Cardiac muscle cell (in vitro differentiated cells and primary cell): ENCODE data around the gene GPR142. TPM values are rescaled to one million over a fixed set of nuclear protein-coding genes. Genes with fewer than 3 reads are reported as not detected.

Experiments
- DNase-seq, 2 donors: peaks; one replicate each; pipeline versions ENCODE4 v3.0.0 to v3.0.0-alpha.2; 2010 to 2017; ENCODE audit warnings: low read depth in 1 of 2, low spot score in 1 of 2
- H3K27ac ChIP-seq: fragments of 200-600 bp; sonication (generic); 2 replicates; pipeline ENCODE4 v1.5.1; 2016
- H3K27me3 ChIP-seq: fragments of 200-600 bp; sonication (generic); 2 replicates; pipeline ENCODE4 v1.6.0; 2016; ENCODE audit warnings: control low read depth
- H3K36me3 ChIP-seq: fragments of 200-600 bp; sonication (generic); 2 replicates; pipeline ENCODE4 v1.5.1; 2016; ENCODE audit warnings: control low read depth
- H3K4me1 ChIP-seq: fragments of 200-600 bp; sonication (generic); 2 replicates; pipeline ENCODE4 v1.8.1; 2017; ENCODE audit warnings: low read depth, mild to moderate bottlenecking, mixed run types
- H3K4me3 ChIP-seq: fragments of 200-600 bp; sonication (generic); 2 replicates; pipeline ENCODE4 v1.5.1; 2016; ENCODE audit warnings: mild to moderate bottlenecking
- H3K9me3 ChIP-seq: fragments of 200-600 bp; sonication (generic); 2 replicates; pipeline ENCODE4 v1.5.1; 2017; ENCODE audit warnings: low read depth, mild to moderate bottlenecking, control low read depth
- polyA plus RNA-seq: library from polyadenylated mRNA; unstranded; fragments of >200 nt; fragmentation: Nextera tagmentation; extraction: Ambion mirVana; gene quantifications from 2 replicates; pipeline ENCODE4 v1.2.1, GENCODE V29; 2016
- total RNA-seq: library from RNA; depleted of rRNA; stranded (reverse); fragments of >200 nt; gene quantifications from 2 replicates; pipeline ENCODE4 v1.2.3, GENCODE V29; 2016
- TF ChIP-seq, protein P1 (sequence below): IDR thresholded peaks from 2 replicates; pipeline ENCODE4 v1.5.1; 2012; ENCODE audit warnings: low read depth, mild to moderate bottlenecking, low read length

GPR142 gene
- total and polyA plus RNA-seq, 2 experiments from 2014 or later = not detected

DNA sequence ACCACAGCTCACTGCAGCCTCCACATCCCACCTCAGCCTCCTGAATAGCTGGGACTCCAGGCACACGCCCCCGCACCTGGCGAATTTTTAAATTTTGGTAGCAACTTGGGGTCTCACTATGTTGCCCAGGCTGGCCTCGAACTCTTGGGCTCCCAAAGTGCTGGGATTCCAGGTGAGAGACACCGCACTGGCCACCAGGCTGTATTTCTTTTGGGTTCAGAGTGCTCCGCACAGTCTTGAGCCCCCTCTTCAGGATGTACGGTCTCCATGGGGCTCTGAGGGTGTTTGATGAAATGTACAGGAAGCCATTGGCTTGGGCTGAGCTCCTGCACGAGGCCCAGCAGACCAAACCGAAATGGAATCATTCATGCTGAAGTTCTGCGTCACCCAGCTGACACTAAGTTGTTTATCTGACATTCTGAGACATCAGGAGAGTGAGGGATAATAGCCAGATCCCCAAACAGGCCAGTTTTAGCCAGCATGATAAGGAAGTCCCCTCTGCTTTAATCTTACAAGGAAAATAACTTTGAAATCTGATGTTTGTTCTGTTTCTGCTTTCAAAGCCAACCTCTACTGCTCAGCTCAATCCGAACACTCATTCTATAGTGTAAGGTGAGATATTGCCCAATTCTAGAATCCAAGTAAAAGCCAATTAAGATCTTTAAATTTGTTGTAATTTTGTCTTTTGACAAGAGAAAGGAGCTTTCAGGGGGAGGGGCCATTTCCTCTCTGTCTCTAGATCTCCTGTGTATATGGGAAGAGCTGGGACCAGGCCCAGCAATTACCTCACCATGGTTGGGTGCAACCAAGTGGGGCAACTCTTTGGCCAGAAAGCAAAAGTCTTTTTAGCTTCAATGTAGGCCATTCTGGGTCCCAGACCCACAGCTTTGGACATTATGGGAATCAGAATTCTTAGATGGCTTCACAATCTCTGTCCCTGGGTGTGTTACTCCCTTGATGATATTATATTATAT, 23.7 kb downstream of the GPR142 start:
- H3K9me3 ChIP-seq = no peaks in the 10 kb centered on the region
- no peaks in the 10 kb centered on the region for H3K27me3 ChIP-seq
- TF ChIP-seq, protein P1, sequence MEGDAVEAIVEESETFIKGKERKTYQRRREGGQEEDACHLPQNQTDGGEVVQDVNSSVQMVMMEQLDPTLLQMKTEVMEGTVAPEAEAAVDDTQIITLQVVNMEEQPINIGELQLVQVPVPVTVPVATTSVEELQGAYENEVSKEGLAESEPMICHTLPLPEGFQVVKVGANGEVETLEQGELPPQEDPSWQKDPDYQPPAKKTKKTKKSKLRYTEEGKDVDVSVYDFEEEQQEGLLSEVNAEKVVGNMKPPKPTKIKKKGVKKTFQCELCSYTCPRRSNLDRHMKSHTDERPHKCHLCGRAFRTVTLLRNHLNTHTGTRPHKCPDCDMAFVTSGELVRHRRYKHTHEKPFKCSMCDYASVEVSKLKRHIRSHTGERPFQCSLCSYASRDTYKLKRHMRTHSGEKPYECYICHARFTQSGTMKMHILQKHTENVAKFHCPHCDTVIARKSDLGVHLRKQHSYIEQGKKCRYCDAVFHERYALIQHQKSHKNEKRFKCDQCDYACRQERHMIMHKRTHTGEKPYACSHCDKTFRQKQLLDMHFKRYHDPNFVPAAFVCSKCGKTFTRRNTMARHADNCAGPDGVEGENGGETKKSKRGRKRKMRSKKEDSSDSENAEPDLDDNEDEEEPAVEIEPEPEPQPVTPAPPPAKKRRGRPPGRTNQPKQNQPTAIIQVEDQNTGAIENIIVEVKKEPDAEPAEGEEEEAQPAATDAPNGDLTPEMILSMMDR = no peak
- DNase-seq = peak in 1 of 2 donors; percentile 30
- H3K27ac ChIP-seq = peak overlapping the region; percentile 95
- peaks cover 38% of the 10 kb centered on the region for H3K4me1 ChIP-seq
- H3K36me3 ChIP-seq = no peaks in the 10 kb centered on the region
- H3K4me3 ChIP-seq = no peak overlapping the region

DNA sequence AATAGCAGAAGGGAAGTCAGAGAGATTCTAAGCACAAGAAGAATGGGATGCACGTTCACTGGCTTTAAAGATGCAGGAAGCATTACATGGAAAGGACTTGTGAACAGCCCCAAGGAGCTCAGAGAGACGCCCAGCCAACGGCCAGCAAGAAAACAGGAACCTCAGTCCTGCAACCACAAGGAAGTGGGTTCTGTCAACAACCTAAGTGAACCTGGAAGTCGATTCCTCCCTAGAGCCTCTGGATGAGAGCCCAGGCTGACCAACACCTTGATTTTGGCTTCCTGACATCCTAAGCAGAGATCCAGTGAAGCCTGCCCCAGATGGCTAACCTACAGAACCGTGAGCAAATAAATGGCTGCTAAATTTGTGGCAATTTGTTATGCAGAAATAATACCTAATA, 24.5 kb downstream of the GPR142 start:
- H3K27ac ChIP-seq = peak overlapping the region; percentile 95
- no peaks in the 10 kb centered on the region for H3K9me3 ChIP-seq
- no peak for DNase-seq
- no peaks in the 10 kb centered on the region for H3K27me3 ChIP-seq
- H3K4me1 ChIP-seq = peaks cover 32% of the 10 kb centered on the region
- no peak overlapping the region for H3K4me3 ChIP-seq
- TF ChIP-seq, protein P1 = no peak
- no peaks in the 10 kb centered on the region for H3K36me3 ChIP-seq

DNA sequence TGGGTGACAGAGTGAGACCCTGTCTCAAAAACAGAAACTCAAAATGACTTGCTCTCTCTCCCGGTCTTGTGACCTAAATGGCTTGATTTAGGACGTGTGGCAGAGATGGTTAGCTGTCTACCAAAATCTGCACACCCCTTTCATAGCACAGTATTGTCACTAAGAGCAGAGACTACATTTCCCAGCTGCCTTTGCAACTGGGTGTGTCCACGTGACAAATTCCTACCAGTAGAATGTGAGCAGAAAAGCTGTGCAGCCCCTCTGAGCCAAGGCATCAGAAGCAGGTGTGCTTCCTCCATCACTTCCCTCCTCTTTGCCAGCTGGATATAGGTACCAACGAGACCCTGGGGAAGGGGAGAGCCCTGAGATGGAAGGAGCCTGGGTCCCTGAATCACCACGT, 25.5 kb downstream of the GPR142 start:
- no peaks in the 10 kb centered on the region for H3K9me3 ChIP-seq
- DNase-seq = no peak
- no peak overlapping the region for H3K4me3 ChIP-seq
- no peaks in the 10 kb centered on the region for H3K27me3 ChIP-seq
- TF ChIP-seq, protein P1 = no peak
- H3K36me3 ChIP-seq = no peaks in the 10 kb centered on the region
- H3K4me1 ChIP-seq = peaks cover 32% of the 10 kb centered on the region
- H3K27ac ChIP-seq = no peak overlapping the region

DNA sequence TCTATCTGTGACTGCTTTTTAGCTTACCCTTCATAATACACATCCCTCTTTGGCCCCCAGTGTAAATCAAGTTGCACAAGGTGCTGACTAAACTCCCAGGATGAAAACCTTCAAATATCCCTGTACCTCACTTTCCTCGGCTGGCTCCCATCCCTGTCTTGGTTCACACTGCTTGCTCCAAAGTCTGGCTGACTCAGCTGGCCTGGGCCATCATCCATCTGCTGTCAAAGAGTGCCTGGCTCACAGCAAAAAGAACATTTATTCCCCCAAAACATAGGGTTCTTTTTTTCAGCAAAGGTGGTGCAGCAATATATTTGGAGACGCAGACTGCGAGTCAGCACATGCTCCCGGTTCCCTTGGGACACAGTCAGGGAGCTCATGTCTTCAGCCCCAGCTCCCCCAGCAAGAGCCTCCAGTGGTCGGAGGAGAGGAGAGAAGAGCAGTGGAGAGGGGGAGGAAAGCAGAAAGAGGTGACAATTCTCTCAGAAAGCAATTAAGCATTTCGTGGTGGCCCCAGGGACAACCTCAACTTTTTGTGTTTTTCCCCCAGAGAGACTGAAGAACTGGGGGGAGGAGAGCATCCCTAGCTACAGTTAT, 26.1 kb downstream of the GPR142 start:
- peak in 1 of 2 donors; percentile 41 for DNase-seq
- TF ChIP-seq, protein P1 = no peak
- H3K4me3 ChIP-seq = no peak overlapping the region
- H3K4me1 ChIP-seq = peaks cover 32% of the 10 kb centered on the region
- no peaks in the 10 kb centered on the region for H3K9me3 ChIP-seq
- no peak overlapping the region for H3K27ac ChIP-seq
- H3K36me3 ChIP-seq = no peaks in the 10 kb centered on the region
- H3K27me3 ChIP-seq = no peaks in the 10 kb centered on the region

DNA sequence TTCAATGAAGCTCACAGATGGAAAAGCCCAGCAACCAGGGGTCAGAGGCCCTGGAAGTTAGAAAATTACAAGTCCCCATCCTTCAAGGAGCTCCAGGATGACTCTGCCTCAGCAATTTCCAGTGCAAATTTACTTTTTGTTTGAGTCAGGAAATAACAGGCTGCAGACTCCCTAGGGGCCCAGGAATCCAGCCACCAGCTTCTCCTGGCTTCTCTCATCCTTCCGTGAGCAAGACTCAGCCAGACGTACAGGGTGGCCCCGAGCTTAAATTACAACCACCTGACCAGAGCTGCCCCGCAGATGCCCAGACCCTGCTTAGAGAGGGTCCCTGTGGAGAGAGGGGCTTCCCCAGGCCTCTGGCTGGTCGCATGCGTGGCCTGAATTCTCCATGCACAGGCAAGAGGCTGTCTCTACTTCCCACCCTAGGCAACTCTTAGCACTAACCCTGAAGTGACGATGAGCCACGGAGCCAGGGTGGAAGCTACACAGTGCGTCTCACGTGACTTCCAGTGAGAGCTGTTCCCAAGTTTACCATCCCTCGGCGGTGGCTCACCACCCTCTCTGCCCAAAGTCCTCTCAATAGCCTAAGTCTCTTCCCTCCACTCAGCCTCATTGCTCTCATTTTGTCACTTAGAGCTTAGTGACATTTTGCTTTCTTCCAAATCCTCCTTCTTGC, 27.1 kb downstream of the GPR142 start:
- Histone ChIP-seq H3K4me1 (peaks cover 23% of the 10 kb centered on the region), H3K27me3 (no peaks in the 10 kb centered on the region), H3K4me3 (no peak overlapping the region), H3K36me3 (no peaks in the 10 kb centered on the region), H3K9me3 (no peaks in the 10 kb centered on the region), H3K27ac (peak overlapping the region; percentile 62)
- TF ChIP-seq, protein P1 = no peak
- DNase-seq = no peak
